HG03565 (cell line): ENCODE data around the gene CTNNBIP1.
"Not testable (repeated sequence)": the region's sequence is repeated elsewhere in the genome, so short reads cannot be mapped to it uniquely, and the experiment has no call there.

Experiments
- ATAC-seq: cut with Tn5 transposase; IDR thresholded peaks from one replicate; pipeline ENCODE4 v1.9.1; 2021; ENCODE audit warnings: mild to moderate bottlenecking, moderate library complexity; ENCODE audit not compliant: unreplicated experiment

Gene CTNNBIP1, protein sequence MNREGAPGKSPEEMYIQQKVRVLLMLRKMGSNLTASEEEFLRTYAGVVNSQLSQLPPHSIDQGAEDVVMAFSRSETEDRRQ

DNA sequence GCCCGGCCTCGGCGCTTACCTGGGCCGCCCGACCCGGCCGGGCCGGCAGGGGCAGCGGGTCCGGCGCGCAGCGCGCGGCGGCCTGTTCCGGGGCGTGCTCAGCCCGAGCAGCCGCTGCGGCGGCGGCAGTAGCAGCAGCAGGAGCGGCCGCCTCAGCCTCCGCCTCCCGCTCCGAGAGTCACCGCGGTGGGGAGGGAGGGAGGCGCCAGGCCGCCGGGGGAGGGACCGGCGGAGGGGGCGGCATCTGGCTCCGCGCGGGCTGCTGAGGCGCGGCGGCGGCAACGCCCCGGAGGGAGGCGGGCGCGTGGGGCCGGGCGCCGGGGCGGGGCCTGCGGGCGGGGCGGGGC is at the start of gene CTNNBIP1:
TSS of gene CTNNBIP1 (minus strand) at position 194 of the 347 bp plus-strand sequence. CDS start 38,205 bp downstream, outside the sequence.
- peak; percentile 67 for ATAC-seq

DNA sequence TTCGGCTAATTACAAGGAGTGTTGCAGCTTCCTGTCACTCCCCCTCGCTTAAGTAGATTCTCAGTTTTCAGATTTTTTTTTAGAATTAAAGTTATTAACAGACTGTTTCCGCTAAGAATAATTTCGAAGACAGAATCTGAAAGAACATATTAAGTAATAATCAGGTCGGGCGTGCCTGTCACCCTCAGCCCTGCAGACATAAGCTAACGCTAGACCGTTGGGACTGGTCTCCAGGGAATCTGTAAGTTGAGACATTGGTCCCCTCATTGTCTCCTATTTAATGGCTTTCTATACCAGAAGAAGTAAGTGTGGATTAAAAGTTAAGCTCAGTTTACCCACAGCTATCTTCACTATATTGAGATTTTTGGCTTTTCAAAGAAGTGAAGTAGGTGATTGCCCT is 47.7 kb upstream of the CTNNBIP1 start:
- no peak for ATAC-seq

DNA sequence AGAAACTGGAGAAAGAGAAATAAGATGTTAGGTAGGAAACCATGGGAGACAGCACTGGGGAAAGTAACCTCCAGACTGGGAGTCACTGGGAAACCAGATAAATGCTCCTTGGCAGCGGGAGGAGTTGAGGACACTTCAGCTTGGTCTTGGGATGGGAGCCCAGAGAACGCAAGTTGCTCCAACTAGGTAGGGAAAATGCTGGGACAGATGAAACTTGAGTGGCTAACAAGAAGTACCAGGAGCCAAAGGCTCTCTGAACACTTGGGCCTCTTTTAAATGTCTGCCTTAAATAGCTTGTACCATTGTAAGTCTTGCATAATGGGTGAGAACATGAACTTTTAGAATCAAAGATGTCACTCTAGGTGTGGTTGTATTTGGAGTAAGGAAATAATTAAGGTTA is 36.2 kb upstream of the CTNNBIP1 start:
- no peak for ATAC-seq

DNA sequence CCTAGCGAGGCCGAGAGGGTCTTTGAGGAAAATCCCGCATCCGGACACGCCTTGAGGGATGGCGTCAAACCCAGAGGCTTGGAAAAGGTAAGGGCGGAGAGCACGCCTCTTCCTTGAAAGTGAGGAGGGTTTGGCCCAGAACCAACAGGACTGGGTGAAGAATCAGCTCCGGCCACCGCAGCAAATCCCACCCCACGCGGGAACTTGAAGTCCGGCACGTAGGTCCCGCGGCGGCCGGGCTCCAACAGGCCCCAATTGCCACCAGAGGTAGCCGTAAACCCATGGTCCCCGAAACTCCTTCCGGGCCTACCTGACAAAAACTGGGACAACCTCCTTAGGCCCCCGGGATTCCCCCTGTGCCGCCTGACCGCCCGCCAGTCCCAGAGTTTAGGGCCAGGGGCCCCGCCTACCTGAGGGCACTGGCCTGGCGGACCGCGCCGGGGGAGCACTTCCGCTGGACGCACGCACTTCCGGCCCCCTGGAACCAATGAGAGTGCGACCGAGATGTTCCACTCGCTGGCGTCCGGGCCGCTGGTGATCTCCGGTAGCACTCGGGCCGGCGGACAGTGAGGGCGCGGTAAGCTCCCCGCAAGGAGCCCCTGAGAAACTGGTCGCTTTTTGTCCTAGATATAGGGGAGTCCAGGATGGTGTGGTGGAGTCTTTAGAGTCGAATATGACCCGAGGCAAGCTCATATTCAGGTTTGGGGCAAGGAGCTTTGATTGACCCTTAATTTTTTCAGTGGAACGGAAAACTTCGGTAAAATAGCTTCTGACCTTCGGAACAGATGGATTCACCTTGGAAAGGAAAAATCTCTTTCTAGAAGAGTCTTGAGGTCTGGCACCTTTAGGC is 33.1 kb upstream of the CTNNBIP1 start, which contains the start of the genes LZIC and NMNAT1:
TSS of gene LZIC (minus strand) at position 453 of the 850 bp plus-strand sequence. CDS start 6,772 bp downstream, outside the sequence.
TSS of gene NMNAT1 (plus strand) at position 537 of the 850 bp plus-strand sequence. CDS start 28,599 bp downstream, outside the sequence.
- peak; percentile 79 for ATAC-seq

DNA sequence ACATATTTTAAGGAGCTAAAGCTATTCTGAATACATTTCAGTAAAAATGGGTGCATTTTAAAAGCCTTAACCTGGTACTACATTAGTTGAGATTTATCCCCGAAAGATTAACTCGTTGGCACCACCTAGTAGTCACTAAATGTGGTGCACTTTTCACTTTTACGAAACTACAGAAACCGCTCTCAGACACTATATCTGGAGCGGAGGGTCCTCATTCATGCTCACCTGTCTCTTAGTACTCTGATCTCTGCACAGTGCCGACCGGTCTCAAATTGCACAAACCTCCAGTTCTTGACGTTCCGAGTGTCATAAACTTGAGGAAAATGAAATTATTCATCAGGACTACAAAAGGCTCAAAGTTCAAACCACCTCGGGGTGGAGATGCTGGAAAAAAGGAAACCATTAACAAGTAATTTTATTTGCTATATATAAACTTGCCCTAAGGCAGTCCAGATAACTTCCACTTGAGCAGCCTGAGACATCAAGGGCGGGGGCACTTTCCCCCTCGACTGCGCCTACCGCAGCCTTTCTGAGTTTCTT is 32.4 kb upstream of the CTNNBIP1 start:
- ATAC-seq, result no peak

DNA sequence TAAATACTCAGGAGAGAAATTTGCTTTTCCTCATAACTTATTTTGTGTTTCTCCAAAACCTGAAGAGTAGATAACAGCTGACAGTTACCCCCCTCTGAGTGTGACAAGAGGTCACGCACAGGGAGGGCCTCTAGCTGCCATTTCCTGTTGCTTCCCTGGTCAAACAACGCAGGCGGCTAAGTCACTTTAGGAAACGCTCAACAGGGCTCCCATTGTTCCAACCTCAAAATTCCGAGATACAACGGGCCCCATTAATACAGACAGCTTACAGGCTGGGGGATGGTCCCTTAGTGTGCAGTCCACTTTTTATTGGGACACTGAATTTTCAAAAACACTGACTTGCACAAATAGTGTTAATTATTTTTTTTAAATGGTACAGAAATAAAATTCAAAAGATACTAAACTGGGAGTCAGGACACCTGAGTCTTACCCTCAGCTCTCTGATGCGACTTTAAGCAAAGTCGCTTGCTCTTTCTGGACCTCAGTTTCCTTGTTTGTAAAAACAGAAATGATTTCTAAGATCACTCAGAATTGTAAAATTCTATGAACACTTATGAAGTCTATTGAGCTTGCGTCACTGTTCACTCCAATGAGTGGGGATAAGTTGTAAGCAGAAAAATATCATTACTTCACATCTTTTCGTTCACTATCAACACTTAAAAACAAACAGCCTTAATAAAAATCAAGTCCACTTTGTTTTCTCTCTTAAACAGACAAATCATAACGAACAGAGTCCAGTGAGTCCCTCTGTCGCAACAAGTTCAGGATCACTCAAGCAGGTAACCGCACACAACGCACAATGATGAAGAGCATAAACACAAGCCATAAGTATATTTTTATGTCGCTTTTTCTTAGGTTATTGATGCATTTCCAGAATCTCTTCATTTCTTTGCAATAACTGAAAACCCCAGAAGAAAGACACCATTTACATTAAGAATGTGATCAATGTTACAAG is 19.6 kb upstream of the CTNNBIP1 start:
- ATAC-seq, result no peak

DNA sequence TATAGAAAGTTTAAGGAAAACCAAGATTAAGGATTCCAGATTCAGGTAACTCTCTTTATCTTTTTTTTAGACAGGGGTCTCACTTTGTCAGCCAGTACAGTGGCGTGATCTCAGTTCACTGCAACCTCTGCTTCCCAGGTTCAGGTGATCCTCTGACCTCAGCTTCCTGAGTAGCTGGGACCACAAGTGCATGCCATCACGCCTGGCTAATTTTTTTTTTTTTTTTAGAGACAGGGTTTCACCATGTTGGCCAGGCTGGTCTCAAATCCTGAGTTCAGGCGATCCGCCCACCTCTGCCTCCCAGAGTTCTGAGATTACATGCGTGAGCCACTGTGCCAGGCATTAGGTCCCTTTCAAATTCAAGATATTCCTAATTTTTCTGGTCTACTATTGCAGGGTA is 17.2 kb upstream of the CTNNBIP1 start:
- ATAC-seq, result no peak

DNA sequence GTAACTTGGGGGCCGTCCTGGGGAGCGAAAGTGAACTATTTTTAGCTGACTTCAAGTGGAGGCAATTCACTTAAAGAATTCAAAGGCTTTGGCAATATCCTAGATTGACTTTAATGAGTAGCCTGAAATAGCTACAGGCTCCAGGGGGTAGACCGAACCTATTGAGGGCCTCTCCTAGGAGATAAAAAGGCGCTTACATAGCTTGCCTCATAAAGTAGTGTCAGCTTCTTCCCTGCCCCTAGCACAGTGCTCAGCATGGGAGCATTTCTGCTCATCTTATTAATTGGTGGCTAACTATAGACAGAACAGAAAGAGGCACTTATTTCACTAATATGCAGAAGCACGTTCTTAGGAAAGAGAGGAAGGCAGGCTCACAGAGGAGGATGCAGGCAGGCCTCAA is 12.3 kb upstream of the CTNNBIP1 start:
- ATAC-seq, result no peak

DNA sequence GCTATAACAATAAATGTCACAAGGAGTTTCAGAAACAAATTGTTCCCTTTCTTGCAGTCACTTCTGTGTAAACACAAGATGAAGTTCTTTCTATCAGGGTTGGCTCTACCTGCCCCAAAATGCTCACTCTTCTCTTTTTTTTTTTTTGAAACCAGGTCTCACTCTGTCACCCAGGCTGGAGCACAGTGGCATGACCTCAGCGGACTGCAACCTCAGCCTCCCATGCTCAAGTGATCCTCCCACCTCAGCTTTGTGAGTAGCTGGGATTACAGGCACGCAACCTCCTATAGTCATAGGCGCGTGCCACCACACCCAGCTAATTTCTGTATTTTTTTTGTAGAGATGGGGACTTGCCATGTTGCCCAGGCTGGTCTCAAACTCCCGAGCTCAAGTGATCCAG is 10.5 kb upstream of the CTNNBIP1 start:
- no peak for ATAC-seq

DNA sequence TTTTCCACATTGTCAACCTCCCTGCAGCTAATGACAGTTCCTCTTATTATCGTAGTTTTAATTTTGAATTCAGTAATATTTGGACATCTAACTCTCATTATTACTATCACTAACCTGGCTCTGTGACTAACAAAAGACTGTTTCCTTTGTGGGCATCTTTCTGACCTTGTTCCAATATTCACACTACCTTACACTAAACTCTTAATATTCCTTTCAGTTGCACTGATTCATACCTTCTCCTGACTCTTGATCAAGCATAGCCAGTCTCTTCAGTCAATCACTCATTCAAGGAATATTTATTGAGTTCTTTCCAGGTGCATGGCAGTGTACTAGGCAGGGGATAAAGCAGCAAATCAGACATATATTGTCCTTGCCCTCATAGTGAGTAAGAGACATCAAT is 7.8 kb upstream of the CTNNBIP1 start:
- no peak for ATAC-seq

DNA sequence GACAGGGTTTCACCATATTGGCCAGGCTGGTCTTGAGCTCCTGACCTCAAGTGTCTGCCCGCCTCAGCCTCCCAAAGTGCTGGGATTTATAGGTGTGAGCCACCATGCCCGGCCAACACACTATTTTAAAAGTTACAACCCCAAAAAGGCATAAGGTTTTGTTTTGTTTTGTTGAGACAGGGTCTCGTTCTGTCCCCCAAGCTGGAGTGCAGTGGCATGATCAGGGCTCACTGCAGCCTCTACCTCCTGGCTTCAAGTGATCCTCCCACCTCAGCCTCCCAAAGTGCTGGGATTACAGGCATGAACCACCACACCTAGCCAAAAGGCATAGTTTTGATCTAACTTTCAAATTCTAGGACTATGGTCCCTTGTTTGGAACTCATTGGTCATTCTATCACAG is 7.4 kb upstream of the CTNNBIP1 start:
- not testable (repeated sequence) for ATAC-seq

DNA sequence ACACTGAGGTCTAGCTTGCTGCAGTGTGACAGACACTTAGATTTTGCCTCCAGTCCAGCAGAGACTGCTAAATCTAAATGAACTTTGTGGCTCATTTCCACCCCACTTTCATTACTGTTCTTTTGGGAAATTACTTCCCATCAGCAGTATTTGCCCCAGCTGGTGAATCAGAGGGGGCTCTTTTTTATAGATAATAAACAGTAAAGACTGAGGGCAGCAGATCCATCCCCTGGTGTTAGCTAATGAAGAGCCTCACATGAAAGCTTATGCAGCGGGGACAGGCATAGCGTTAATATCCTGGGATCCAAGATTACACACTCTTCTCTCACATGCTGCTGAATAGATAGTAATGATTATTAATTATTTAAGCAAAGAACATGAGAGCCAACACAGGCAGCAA is 6.4 kb upstream of the CTNNBIP1 start:
- no peak for ATAC-seq

DNA sequence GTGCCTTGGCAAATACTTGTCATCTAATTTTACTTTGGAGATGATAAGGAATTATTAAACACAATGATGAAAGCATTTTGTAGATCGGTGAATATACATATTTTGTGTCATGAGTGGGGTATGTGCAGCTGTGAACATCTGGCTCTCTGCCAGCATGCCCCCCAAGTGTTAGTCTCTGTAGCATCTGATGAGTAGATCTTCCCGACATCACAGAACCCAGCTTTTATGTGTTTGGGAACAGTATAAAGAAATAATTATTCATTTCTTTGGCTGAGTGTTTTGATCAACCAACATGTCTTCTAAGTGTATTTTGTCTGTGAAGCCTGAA is 4.5 kb upstream of the CTNNBIP1 start:
- no peak for ATAC-seq

DNA sequence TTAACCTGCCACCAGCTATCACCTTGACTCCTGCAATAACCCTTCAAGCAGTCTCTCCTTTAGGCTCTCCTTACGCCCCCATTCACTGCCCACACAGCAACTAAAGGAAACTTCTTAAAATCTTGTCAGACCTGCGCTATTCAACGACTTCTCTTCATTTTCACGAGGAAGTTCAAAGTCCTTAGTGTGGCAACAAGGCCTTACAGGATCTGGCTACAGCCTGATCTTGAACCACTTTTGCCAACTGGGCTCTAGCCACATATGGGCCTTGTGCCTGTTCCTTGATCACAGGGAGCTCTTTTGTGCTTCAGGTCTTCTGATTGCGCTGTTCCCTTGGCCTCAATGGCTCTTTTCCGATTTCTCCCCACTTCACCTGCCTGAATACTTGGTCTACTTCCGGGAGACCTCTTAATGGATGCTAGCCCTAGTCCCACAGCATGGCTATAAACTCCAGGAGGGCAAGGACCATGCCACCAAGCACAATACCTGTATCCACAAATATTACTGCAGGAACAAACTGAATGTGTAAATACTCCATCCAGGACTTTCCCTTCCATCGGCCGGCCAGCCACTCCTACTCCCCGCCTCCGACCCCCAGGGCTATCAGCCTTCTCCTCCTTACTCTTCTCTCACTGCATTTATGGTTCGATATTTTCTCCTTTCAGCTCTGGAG is 2.3 kb upstream of the CTNNBIP1 start:
- ATAC-seq, result no peak

DNA sequence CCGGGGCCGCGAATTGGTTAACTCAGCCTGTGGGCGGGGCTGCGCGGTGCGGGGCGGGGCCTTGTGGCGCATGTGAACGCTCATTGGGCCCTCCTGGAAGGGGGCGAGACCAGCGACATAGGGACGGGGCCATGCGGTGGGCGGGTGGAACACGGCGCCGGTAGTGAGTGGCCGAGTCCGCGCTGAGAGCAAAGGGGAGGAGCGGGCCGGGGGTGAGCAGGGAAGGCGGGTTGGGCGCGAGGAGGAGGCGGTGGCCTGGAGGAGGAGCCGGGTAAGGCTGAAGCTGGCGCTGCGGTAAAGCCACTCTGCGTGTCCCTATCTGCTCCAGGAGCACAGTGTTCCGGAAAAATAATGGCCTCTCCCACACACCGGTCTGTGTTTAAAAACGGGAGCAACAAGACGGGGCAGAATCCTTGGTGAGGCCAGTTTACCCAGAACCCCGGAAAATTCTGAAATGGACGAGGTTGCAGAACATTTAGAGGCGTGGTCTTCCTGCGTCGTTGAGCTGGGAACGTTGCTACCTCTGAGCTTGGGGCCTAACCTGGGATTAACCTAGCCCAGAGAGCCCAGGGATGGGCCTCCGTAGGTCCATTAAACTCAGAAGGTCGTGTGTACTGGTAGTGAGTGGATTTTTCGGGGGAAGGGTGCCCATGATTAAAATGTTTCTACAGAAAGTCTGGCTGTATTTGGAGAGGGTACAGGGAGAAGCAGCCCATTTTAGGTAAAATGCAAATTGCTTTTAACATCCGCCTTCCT is 532 bp upstream of the CTNNBIP1 start:
- ATAC-seq, result peak; percentile 81

DNA sequence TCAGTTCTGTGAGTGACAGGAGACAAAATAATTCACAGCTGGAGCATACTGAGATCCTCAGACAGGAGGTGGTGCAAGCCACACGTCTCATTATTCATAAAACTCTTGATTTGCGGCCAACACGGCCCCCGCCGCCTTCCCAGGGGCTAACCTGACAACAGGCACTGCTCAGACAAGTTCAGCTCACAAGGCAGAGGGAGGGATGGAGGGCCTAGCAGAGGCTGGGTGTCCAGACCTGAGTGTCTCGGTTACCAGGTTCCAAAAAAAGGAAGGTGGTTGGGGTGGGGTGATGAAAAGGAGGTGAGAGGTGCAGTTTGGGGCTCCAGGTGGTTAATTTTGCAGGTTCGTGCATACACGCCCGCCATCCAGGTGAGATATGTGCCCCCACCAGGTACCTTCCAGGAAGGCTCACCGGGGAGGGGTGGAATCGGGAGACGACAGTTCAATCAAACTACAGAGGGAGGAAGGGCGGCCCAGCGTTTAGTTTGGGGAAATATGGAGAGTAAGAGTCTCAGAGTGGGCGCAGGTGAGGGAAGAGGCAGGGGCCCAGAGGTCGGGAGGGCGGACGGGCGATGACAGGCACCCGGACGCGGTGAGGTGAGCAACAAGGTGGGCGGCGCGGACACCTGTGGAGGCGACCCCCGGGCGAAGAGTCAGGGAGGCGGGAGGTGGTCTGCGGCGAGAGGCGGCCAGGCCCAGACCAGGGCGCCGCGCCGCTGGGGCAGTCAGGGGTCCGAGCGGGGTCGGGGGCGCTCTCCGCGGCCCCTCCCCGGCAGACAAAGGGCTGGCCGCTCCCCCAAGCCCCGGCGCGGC is 629 bp downstream of the CTNNBIP1 start:
- ATAC-seq, result peak; percentile 7

DNA sequence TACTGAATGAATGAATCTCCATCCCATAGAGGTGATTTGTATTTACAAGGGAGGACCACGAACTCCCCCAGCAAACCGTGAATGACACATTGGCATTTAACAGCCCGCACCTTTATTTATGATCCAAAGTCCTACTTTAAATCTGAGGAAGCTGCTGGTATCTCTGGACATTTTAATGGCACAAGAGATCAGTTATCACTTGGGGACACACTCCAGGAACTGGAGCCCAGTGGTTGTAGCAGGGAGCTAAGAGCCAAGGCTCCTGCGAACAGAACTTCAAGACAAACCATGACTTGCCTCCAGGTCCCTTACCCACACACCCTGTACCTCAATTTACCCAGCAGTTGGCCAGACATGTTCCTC is 1.2 kb downstream of the CTNNBIP1 start:
- ATAC-seq, result no peak

DNA sequence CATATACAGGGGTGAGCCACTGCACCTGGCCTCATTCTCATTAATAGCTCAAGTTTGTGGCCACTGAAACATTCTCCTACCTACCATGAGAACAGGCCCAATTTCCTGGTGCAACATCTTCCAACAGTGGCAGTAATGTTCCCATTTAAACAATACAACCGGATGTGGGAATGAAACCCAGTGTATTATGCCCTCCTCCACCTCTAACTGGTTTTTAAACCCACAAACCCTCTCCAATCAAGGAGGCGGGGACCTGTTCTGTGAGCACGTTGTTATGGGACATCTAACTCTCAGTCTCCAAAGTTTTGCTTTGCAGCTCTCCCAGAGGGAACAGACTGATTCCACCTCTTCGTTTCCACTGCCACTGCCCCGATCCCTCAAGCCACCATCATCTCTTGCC is 2.6 kb downstream of the CTNNBIP1 start:
- no peak for ATAC-seq

DNA sequence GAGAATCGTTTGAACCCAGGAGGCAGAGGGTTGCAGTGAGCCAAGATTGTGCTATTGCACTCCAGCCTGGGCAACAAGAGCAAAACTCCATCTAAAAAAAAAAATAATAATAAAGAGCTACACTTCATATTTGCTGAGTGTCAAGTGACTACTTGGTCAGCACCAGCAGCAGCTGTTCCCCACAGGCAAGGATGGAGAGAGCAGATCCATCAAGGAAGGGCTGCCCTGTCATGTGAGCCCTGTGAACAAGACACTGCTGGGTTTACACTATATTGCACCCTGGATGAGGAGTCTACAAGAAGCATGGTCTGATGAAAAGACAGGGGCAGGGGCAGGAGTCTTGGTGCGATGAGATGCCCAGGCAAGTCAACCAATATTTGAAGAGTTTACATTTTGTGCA is 3.6 kb downstream of the CTNNBIP1 start:
- ATAC-seq, result no peak
